ENCODE data around the gene CHMP1B. TPM values are rescaled to one million over a fixed set of nuclear protein-coding genes. Genes with fewer than 3 reads are reported as not detected.

CHMP1B gene
- total and polyA plus RNA-seq, 2 experiments from 2014 or later, result 47.1 to 47.8 TPM

DNA sequence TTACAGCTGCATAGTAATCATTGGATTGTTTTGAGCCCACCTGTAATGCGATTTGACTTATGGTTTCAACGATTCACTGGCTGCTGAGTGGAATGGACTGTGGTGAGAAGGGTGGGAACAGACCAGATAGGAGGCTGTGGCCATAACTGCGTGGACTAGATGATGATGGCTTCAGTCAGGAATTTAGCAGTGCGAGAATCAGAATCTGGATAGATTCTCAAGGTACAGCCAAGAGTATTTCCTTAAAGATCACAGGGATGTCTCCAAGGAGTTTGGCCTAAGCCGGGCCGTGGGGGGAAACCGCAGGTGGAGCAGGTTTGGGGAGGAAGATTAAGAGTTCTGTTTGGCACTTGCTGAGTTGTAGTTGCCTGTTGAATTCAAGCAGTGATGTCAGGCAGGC, 44.0 kb upstream of the CHMP1B start:
- DNase-seq, result no peak
- 83 to 90% methylated on average over 7 of the region's 7 CpGs for WGBS, 2 experiments (ENCODE audit: low coverage in 1 of 2, low lambda C conversion rate in 2 of 2, missing lambda C conversion rate in 2 of 2)
- no peak overlapping the region for H3K4me2 ChIP-seq (ENCODE audit: unreplicated experiment)
- H4K20me1 ChIP-seq (ENCODE audit: insufficient read depth), result no peaks in the 10 kb centered on the region
- H3K79me2 ChIP-seq (ENCODE audit: insufficient read depth), result no peaks in the 10 kb centered on the region
- in situ Hi-C loops (cut with MboI), result no loop called here
- H3K4me1 ChIP-seq (ENCODE audit: insufficient read depth), result no peaks in the 10 kb centered on the region
- no peak for TF ChIP-seq EZH2 (IDR thresholded peaks at IDR 0.05; ENCODE audit: insufficient read depth, poor library complexity, severe bottlenecking)
- TF ChIP-seq EZH2phosphoT487 (IDR thresholded peaks at IDR 0.05; ENCODE audit: insufficient read depth, low read depth), result no peak
- H3K27me3 ChIP-seq (replicated peaks; ENCODE audit: insufficient read depth), result no peaks in the 10 kb centered on the region
- H3K36me3 ChIP-seq (ENCODE audit: low read depth), result no peaks in the 10 kb centered on the region
- no peak overlapping the region for H3K27ac ChIP-seq
- H2AFZ ChIP-seq, result no peak overlapping the region
- H3K9me2 ChIP-seq (ENCODE audit: insufficient read depth), result no peaks in the 10 kb centered on the region
- H3K9ac ChIP-seq, result no peak overlapping the region
- H3K4me3 ChIP-seq, result no peak overlapping the region
- H3K9me3 ChIP-seq (ENCODE audit: low read depth), result no peaks in the 10 kb centered on the region
- H3F3A ChIP-seq (ENCODE audit: insufficient read depth), result no peaks in the 10 kb centered on the region

DNA sequence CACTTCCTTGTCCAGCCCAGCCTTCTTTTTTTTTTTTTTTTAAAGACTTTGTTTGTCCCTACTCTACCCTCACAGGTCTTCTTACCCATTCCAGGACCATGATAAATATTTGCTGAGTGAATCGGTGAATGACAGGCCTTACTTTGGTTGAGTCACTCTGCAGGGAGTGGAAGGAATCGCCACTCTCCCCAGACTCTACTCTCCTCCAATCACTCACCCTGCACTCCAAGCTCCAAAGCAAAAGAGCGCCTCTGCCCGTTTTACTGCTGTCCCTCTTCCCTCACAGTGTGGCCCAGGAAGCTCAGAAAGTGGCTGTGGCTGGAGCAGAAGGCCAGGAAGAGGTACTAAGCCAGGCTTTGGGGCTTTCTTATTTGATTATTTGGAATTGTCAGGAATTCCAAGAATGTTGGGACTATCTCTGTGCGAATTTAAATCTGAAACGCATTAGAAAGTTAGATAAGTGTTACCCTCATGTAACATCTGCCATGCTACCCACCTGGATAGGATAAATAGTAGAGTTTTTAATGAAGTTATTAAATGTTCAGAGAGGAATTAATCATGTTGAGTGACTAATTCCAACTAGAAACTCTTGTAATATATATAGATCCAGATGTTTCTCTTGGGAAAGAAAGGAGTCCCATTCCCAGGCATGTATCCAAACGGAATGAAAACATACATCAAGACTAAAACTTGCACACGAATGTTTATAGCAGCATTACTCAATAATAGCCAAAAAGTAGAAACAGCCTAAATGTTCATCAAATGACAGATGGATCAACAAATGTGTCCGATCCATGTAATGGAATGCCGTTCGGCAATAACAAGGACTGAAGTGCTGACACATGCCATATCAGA, 43.0 kb upstream of the CHMP1B start:
- no peak overlapping the region for H3K27ac ChIP-seq

GRCh38 chr18:11809895-11810294, 41.3 kb upstream of the CHMP1B start:
- in situ Hi-C loops (cut with MboI), result no loop called here
- Histone ChIP-seq H3K27ac (no peak overlapping the region), H4K20me1 (ENCODE audit: insufficient read depth) (no peaks in the 10 kb centered on the region), H3K9ac (no peak overlapping the region), H3K4me3 (no peak overlapping the region), H3K4me1 (ENCODE audit: insufficient read depth) (no peaks in the 10 kb centered on the region), H3K36me3 (ENCODE audit: low read depth) (no peaks in the 10 kb centered on the region), H3K4me2 (ENCODE audit: unreplicated experiment) (no peak overlapping the region), H3K79me2 (ENCODE audit: insufficient read depth) (no peaks in the 10 kb centered on the region), H3K27me3 (replicated peaks; ENCODE audit: insufficient read depth) (no peaks in the 10 kb centered on the region), H3K9me3 (ENCODE audit: low read depth) (no peaks in the 10 kb centered on the region), H2AFZ (no peak overlapping the region), H3F3A (ENCODE audit: insufficient read depth) (no peaks in the 10 kb centered on the region), H3K9me2 (ENCODE audit: insufficient read depth) (no peaks in the 10 kb centered on the region)
- no peak for TF ChIP-seq EZH2phosphoT487 (IDR thresholded peaks at IDR 0.05; ENCODE audit: insufficient read depth, low read depth)
- TF ChIP-seq EZH2 (IDR thresholded peaks at IDR 0.05; ENCODE audit: insufficient read depth, poor library complexity, severe bottlenecking), result no peak
- 85 to 90% methylated on average over 6 of the region's 6 CpGs for WGBS, 2 experiments (ENCODE audit: low coverage in 1 of 2, low lambda C conversion rate in 2 of 2, missing lambda C conversion rate in 2 of 2)
- no peak for DNase-seq

More for the DNA sequence above, 43.0 kb upstream of the CHMP1B start:
- Histone ChIP-seq H3K9me2 (ENCODE audit: insufficient read depth) (no peaks in the 10 kb centered on the region), H3K4me1 (ENCODE audit: insufficient read depth) (no peaks in the 10 kb centered on the region), H3K27me3 (replicated peaks; ENCODE audit: insufficient read depth) (no peaks in the 10 kb centered on the region), H3K36me3 (ENCODE audit: low read depth) (no peaks in the 10 kb centered on the region), H3K4me2 (ENCODE audit: unreplicated experiment) (no peak overlapping the region), H3K9ac (no peak overlapping the region), H3F3A (ENCODE audit: insufficient read depth) (no peaks in the 10 kb centered on the region), H3K9me3 (ENCODE audit: low read depth) (no peaks in the 10 kb centered on the region), H4K20me1 (ENCODE audit: insufficient read depth) (no peaks in the 10 kb centered on the region), H2AFZ (no peak overlapping the region), H3K4me3 (no peak overlapping the region), H3K79me2 (ENCODE audit: insufficient read depth) (no peaks in the 10 kb centered on the region)
- in situ Hi-C loops (cut with MboI), result no loop called here
- TF ChIP-seq EZH2 (IDR thresholded peaks at IDR 0.05; ENCODE audit: insufficient read depth, poor library complexity, severe bottlenecking), result no peak
- peak; percentile 13 for DNase-seq
- 44 to 46% methylated on average over 11 of the region's 11 CpGs for WGBS, 2 experiments (ENCODE audit: low coverage in 1 of 2, low lambda C conversion rate in 2 of 2, missing lambda C conversion rate in 2 of 2)

GRCh38 chr18:11810379-11810778, 40.8 kb upstream of the CHMP1B start:
- no peak for DNase-seq
- no peak overlapping the region for H3K27ac ChIP-seq
- H4K20me1 ChIP-seq (ENCODE audit: insufficient read depth), result no peaks in the 10 kb centered on the region
- H3K4me2 ChIP-seq (ENCODE audit: unreplicated experiment), result no peak overlapping the region
- no peaks in the 10 kb centered on the region for H3K27me3 ChIP-seq (replicated peaks; ENCODE audit: insufficient read depth)
- H3K4me3 ChIP-seq, result no peak overlapping the region
- H3K79me2 ChIP-seq (ENCODE audit: insufficient read depth), result no peaks in the 10 kb centered on the region
- no peaks in the 10 kb centered on the region for H3K9me2 ChIP-seq (ENCODE audit: insufficient read depth)
- 58 to 59% methylated on average over 3 of the region's 3 CpGs for whole genome bisulfite sequencing, 2 experiments (ENCODE audit: low coverage in 1 of 2, low lambda C conversion rate in 2 of 2, missing lambda C conversion rate in 2 of 2)
- H2AFZ ChIP-seq, result no peak overlapping the region
- no peaks in the 10 kb centered on the region for H3K9me3 ChIP-seq (ENCODE audit: low read depth)
- no peaks in the 10 kb centered on the region for H3K4me1 ChIP-seq (ENCODE audit: insufficient read depth)
- TF ChIP-seq EZH2phosphoT487 (IDR thresholded peaks at IDR 0.05; ENCODE audit: insufficient read depth, low read depth) (no peak), EZH2 (IDR thresholded peaks at IDR 0.05; ENCODE audit: insufficient read depth, poor library complexity, severe bottlenecking) (no peak)
- no peaks in the 10 kb centered on the region for H3F3A ChIP-seq (ENCODE audit: insufficient read depth)
- H3K9ac ChIP-seq, result no peak overlapping the region
- in situ Hi-C loops (cut with MboI), result no loop called here
- H3K36me3 ChIP-seq (ENCODE audit: low read depth), result no peaks in the 10 kb centered on the region

Data from GM23248 (cell line).